Esophagus mucosa (tissue), 1 donor: ENCODE measurements around the gene MAPKAP1. TPM values are rescaled to one million over a fixed set of nuclear protein-coding genes. Genes with fewer than 3 reads are reported as not detected.
A peak's percentile ranks its signal among the peaks of the same experiment; 100 is the strongest.
"Not testable (repeated sequence)": the region's sequence is repeated elsewhere in the genome, so short reads cannot be mapped to it uniquely, and the experiment has no call there.

Experiments
- ATAC-seq: fragments of 200-7000 bp; cut with Tn5 transposase; one replicate; pipeline ENCODE4 v1.9.1; 2020
- total RNA-seq: library from RNA; stranded (reverse); gene quantifications from one replicate; pipeline ENCODE4 v1.2.4, GENCODE V29; 2023
- donor health status: DM: yes; HTN: yes; CAD: no.

Gene MAPKAP1
- total RNA-seq, 1 donor from 2014 or later: 57.1 TPM

- ATAC-seq: no peak
Observed at GRCh38 chr9:125730168-125730567, 23.2 kb upstream of the MAPKAP1 start.

- no peak for ATAC-seq
Observed at GRCh38 chr9:125726456-125727132, 19.6 kb upstream of the MAPKAP1 start.

GRCh38 chr9:125707472-125707804, 430 bp upstream of the MAPKAP1 start:
- ATAC-seq: no peak

DNA sequence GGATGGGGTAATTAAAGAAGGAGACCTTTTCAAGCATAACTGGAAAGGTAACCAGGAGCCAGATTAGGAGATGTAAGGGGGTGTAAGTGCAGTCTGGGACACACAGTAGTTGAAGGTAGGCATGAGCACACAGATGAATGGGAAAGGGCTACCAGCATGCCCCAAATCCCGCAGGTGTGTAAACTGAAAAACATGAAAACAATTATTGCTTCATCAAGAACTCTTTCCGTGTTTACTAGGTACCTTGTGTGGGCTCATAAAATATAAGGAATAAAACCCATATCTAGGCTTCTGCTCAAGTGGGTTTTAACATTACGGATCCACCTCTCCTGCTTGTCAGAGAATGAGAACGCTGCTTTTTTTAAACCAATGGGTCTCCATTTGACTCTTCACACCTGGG, 1.1 kb downstream of the MAPKAP1 start:
- ATAC-seq: no peak

DNA sequence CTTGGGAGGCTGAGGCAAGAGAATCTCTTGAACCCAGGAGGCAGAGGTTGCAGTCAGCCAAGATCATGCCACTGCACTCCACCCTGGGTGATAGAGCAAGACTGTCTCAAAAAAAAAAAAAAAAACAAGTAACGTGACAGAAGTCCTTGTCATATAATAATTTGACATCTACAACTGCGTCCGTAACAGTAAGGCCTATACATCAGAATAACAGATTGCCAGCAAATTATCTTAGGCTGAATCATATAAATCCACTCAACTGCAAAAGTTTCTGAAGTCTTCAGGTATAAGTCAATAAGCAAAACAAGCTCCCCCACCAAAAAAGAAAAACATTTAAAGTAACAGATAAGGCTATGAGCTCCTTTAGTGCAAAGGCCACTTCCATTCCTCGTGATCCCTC, 3.3 kb downstream of the MAPKAP1 start:
- ATAC-seq: no peak

GRCh38 chr9:125701351-125701750, 5.7 kb downstream of the MAPKAP1 start:
- ATAC-seq: peak; percentile 93

GRCh38 chr9:125700791-125701190, 6.2 kb downstream of the MAPKAP1 start:
- ATAC-seq: peak; percentile 17

DNA sequence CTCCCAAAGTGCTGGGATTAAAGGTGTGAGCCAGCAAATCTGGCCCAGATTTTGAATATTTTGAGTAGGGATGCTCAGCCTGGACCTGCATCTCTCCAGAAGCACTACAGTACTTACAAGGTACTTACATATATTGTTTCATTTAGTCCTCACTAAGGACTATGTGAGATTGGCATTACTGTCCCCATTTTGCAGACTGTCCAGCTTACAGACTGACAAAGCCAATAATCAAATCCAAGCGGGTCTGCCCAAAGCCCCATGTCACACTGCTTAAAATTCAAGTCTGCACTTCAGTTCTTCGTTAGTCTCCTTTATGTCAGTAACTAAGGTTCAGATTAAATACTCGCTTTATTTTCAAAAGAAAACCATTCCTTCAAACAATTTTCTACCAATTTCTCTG, 7.1 kb downstream of the MAPKAP1 start:
- no peak for ATAC-seq

DNA sequence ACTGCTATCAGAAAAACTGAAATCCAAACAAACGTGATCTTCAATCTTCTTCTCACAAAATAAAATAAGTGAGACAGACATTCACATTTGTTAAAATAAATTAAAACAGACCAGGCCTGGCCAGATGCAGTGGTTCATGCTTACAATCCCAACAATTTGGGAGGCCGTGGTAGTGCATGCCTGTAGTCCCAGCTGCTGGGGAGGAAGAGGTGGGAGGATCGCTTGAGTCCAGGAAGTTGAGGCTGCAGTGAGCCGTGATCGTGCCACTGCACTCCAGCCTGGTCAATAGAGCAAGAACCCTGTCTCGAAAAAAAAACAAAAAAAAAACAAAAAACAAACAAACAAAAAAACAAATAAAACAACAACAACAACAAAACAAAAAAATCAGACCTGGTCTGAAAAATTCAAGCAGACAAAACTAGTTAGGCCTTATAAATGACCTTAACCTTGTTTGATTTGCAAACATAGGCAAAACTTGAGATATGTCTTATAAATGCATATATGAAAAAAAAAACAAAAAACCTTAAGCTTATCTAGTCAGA, 10.8 kb downstream of the MAPKAP1 start:
- ATAC-seq: no peak

DNA sequence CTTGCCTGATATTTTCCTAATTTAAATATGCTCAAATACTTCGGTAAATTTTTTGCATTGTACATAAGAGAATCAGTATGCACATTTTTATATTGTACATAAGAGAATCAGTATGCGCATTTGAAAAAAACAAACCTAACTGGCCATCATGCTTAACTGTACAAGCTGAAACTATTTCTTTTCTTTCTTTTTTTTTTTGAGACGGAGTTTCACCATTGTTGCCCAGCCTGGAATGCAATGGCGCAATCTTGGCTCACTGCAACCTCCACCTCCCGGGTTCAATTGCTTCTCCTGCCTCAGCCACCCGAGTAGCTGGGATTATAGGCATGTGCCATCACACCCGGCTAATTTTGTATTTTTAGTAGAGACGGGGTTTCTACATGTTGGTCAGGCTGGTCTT, 11.5 kb downstream of the MAPKAP1 start:
- ATAC-seq: not testable (repeated sequence)

- no peak for ATAC-seq
Observed at GRCh38 chr9:125694478-125694877, 12.5 kb downstream of the MAPKAP1 start.

GRCh38 chr9:125693492-125693891, 13.5 kb downstream of the MAPKAP1 start:
- not testable (repeated sequence) for ATAC-seq

- ATAC-seq: no peak
Observed at GRCh38 chr9:125691869-125692268, 15.1 kb downstream of the MAPKAP1 start.

DNA sequence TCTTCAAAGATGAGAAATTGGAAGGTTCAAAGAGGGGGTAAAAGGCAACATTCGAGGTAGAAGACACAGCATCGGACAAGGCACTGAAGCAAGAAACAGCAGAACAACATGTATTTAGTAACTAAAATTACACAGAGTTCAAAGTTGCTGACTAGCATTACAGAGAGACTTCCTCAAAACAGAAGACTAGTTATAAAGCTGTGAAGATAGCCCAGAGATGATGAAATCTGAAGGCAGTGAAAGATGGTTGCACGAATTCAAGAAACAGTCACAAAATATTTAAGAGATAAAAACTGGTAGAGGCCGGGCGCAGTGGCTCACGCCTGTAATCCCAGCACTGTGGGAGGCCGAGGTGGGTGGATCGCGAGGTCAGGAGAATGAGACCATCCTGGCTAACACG, 16.3 kb downstream of the MAPKAP1 start:
- ATAC-seq: no peak

GRCh38 chr9:125687163-125687863, 19.7 kb downstream of the MAPKAP1 start:
- no peak for ATAC-seq

GRCh38 chr9:125685167-125685566, 21.8 kb downstream of the MAPKAP1 start:
- no peak for ATAC-seq

- no peak for ATAC-seq
Observed at GRCh38 chr9:125683486-125683885, 23.5 kb downstream of the MAPKAP1 start.

DNA sequence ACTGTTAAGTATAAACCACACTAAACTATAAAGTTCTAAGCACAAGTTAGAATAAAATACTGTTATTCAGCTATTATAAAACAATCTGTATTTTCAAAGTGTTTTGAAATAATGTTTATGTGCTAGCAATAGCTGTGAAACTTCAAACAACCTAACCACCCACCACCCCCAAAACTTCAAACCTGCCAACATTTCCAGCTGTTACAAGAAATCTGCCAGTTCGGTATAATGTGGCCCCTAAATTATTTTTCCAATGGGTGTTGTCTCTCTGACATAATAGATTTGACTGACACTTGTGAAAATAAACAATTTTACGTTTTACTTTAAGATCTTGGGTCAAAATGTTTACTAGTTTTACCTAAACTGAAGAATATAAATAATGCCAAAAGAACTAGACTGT, 24.7 kb downstream of the MAPKAP1 start:
- no peak for ATAC-seq

- no peak for ATAC-seq
Observed at GRCh38 chr9:125681657-125682056, 25.4 kb downstream of the MAPKAP1 start.

DNA sequence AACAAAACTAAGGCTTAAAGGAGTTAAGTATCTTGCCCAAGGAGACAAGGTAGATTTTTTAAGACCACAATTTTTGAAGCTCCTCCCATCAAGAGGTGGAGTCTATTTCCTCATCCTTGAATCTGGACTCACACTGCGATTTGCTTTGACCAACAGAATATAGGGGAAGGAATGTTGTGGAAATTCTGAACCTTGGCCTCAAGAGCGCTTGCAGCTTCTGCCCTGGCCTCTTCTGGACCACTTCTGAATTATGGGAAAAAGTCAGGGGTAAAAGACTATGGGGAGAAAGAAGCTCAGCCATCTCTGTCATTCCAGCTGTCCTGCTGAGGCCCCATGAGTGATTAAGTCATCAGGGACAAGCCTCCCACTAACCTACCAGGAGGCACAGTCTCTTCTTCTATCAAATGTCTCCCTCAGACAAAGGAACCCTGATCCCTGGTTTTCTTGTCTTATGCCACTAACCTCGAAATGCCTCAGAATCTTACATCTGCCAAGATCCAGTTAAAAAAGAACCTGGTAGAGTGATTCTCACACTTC, 25.9 kb downstream of the MAPKAP1 start:
- no peak for ATAC-seq

GRCh38 chr9:125680445-125680844, 26.6 kb downstream of the MAPKAP1 start:
- ATAC-seq: no peak

- ATAC-seq: no peak
Observed at GRCh38 chr9:125679597-125680189, 27.3 kb downstream of the MAPKAP1 start.
